ENCODE results near the gene FGD3.

- no peak for TF ChIP-seq CTCF (IDR thresholded peaks at IDR 0.05)
- TF ChIP-seq EZH2 (IDR thresholded peaks at IDR 0.05; ENCODE audit: borderline replicate concordance, insufficient read depth, low read depth, low read length, poor library complexity, severe bottlenecking) = no peak
These were observed 111.8 kb downstream of the FGD3 start for GRCh38 chr9:93059011-93059714.

Data from B cell (primary cell).